HepG2 (cell line): Measurements from ENCODE around the gene FUT1. TPM values are rescaled to one million over a fixed set of nuclear protein-coding genes. Genes with fewer than 3 reads are reported as not detected.

Source experiments
- BRD4 ChIP-seq: sonication (generic); formaldehyde crosslinking; IDR thresholded peaks from 2 replicates; pipeline ENCODE4 v1.4.0; 2020; ENCODE audit warnings: missing genetic modification reagents
- DBP ChIP-seq: sonication (generic); formaldehyde crosslinking; IDR thresholded peaks from 2 replicates; pipeline ENCODE4 v1.4.0; 2020; ENCODE audit warnings: missing genetic modification reagents; ENCODE audit errors: not compliant biosample characterization
- IRX3 ChIP-seq: sonication (generic); formaldehyde crosslinking; IDR thresholded peaks from 2 replicates; pipeline ENCODE4 v1.8.1; 2023; ENCODE audit warnings: mild to moderate bottlenecking, low read depth, missing genetic modification reagents, borderline replicate concordance
- MEF2D ChIP-seq: sonication (generic); formaldehyde crosslinking; IDR thresholded peaks from 2 replicates; pipeline ENCODE4 v1.5.1; 2020; ENCODE audit warnings: mild to moderate bottlenecking, missing genetic modification reagents
- PAX8 ChIP-seq: sonication (generic); formaldehyde crosslinking; IDR thresholded peaks from 2 replicates; pipeline ENCODE4 v1.8.0; 2022; ENCODE audit warnings: mild to moderate bottlenecking, missing genetic modification reagents, borderline replicate concordance
- POLR2G ChIP-seq: fragments of 200-400 bp; formaldehyde crosslinking; IDR thresholded peaks from 2 replicates; pipeline ENCODE4 v1.6.1; 2018; ENCODE audit warnings: mild to moderate bottlenecking, low read depth, low read length, moderate library complexity
- TBX2 ChIP-seq: sonication (generic); formaldehyde crosslinking; IDR thresholded peaks from 2 replicates; pipeline ENCODE4 v1.5.0; 2020; ENCODE audit warnings: missing genetic modification reagents, mild to moderate bottlenecking, borderline replicate concordance
- ZFAT ChIP-seq: sonication (generic); formaldehyde crosslinking; conservative IDR thresholded peaks from 2 replicates; pipeline ENCODE4 v1.8.1; 2023; ENCODE audit warnings: missing genetic modification reagents, inconsistent platforms
- ZNF670 ChIP-seq: sonication (generic); formaldehyde crosslinking; IDR thresholded peaks from 2 replicates; pipeline ENCODE4 v1.8.0; 2022; ENCODE audit warnings: mild to moderate bottlenecking, missing genetic modification reagents, borderline replicate concordance
- ZSCAN25 ChIP-seq: sonication (generic); formaldehyde crosslinking; IDR thresholded peaks from 2 replicates; pipeline ENCODE4 v1.8.0; 2022; ENCODE audit warnings: mild to moderate bottlenecking, missing genetic modification reagents
- polyA plus RNA-seq, 8 experiments: library from polyadenylated mRNA; depleted of rRNA in 3 of 8; stranded (reverse) in 7 of 8; unstranded in 1 of 8; fragments of >200 nt; fragmentation: Illumina TruSeq in 4 of 8; extraction: Trizol in 4 of 8; gene quantifications; 2 replicates each; pipeline versions ENCODE4 v1.2.1 to v1.2.3, GENCODE V29; 2011 to 2016; ENCODE audit warnings: low read depth in 4 of 8, missing spikeins in 1 of 8, mixed read lengths in 1 of 8; ENCODE audit not compliant: insufficient read depth in 1 of 8
- total RNA-seq, 5 experiments: library from RNA; depleted of rRNA; stranded (reverse); fragments of >200 nt; fragmentation: Illumina TruSeq; extraction: Trizol; gene quantifications; 2 replicates each; pipeline ENCODE4 v1.2.3, GENCODE V29; 2016; ENCODE audit warnings: low read depth in 1 of 5
- TF ChIP-seq, protein P1 (sequence below): sonication (generic); formaldehyde crosslinking; IDR thresholded peaks from 2 replicates; pipeline ENCODE4 v1.4.0; 2020; ENCODE audit warnings: mild to moderate bottlenecking, missing genetic modification reagents
- TF ChIP-seq, protein P2 (sequence below): fragments of 450-650 bp; IDR thresholded peaks from 2 replicates; pipeline ENCODE4 v1.6.1; 2017
- TF ChIP-seq, protein P3 (sequence below): sonication (generic); formaldehyde crosslinking; conservative IDR thresholded peaks from 2 replicates; pipeline ENCODE4 v1.4.0; 2020; ENCODE audit warnings: mild to moderate bottlenecking, missing genetic modification reagents, moderate library complexity

The FUT1 gene
- total and polyA plus RNA-seq, 2 of the 13 experiments (the other 11 are each of a cell fraction or from before 2014, with no cell fraction given), result 0.07 to 1.1 TPM

- no peak for TF ChIP-seq MEF2D
- TF ChIP-seq IRX3 (CRISPR knock-in tag), result 0 out of 2 replicates have a peak, but pooled peaks have one; percentile 30
- no peak for TF ChIP-seq BRD4 (CRISPR knock-in tag)
- TF ChIP-seq POLR2G, result peak; percentile 55
- TF ChIP-seq ZFAT (CRISPR knock-in tag), result no peak
- TF ChIP-seq, protein P1, sequence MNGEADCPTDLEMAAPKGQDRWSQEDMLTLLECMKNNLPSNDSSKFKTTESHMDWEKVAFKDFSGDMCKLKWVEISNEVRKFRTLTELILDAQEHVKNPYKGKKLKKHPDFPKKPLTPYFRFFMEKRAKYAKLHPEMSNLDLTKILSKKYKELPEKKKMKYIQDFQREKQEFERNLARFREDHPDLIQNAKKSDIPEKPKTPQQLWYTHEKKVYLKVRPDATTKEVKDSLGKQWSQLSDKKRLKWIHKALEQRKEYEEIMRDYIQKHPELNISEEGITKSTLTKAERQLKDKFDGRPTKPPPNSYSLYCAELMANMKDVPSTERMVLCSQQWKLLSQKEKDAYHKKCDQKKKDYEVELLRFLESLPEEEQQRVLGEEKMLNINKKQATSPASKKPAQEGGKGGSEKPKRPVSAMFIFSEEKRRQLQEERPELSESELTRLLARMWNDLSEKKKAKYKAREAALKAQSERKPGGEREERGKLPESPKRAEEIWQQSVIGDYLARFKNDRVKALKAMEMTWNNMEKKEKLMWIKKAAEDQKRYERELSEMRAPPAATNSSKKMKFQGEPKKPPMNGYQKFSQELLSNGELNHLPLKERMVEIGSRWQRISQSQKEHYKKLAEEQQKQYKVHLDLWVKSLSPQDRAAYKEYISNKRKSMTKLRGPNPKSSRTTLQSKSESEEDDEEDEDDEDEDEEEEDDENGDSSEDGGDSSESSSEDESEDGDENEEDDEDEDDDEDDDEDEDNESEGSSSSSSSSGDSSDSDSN (CRISPR knock-in tag), result no peak
- TF ChIP-seq PAX8 (CRISPR knock-in tag), result no peak
- TF ChIP-seq TBX2 (CRISPR knock-in tag), result no peak
- TF ChIP-seq, protein P2, sequence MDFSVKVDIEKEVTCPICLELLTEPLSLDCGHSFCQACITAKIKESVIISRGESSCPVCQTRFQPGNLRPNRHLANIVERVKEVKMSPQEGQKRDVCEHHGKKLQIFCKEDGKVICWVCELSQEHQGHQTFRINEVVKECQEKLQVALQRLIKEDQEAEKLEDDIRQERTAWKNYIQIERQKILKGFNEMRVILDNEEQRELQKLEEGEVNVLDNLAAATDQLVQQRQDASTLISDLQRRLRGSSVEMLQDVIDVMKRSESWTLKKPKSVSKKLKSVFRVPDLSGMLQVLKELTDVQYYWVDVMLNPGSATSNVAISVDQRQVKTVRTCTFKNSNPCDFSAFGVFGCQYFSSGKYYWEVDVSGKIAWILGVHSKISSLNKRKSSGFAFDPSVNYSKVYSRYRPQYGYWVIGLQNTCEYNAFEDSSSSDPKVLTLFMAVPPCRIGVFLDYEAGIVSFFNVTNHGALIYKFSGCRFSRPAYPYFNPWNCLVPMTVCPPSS, result no peak
- TF ChIP-seq ZSCAN25 (CRISPR knock-in tag), result no peak
- no peak; the same call in 1 of the 2 replicates for TF ChIP-seq ZNF670 (CRISPR knock-in tag)
- TF ChIP-seq DBP (CRISPR knock-in tag), result no peak
- TF ChIP-seq, protein P3, sequence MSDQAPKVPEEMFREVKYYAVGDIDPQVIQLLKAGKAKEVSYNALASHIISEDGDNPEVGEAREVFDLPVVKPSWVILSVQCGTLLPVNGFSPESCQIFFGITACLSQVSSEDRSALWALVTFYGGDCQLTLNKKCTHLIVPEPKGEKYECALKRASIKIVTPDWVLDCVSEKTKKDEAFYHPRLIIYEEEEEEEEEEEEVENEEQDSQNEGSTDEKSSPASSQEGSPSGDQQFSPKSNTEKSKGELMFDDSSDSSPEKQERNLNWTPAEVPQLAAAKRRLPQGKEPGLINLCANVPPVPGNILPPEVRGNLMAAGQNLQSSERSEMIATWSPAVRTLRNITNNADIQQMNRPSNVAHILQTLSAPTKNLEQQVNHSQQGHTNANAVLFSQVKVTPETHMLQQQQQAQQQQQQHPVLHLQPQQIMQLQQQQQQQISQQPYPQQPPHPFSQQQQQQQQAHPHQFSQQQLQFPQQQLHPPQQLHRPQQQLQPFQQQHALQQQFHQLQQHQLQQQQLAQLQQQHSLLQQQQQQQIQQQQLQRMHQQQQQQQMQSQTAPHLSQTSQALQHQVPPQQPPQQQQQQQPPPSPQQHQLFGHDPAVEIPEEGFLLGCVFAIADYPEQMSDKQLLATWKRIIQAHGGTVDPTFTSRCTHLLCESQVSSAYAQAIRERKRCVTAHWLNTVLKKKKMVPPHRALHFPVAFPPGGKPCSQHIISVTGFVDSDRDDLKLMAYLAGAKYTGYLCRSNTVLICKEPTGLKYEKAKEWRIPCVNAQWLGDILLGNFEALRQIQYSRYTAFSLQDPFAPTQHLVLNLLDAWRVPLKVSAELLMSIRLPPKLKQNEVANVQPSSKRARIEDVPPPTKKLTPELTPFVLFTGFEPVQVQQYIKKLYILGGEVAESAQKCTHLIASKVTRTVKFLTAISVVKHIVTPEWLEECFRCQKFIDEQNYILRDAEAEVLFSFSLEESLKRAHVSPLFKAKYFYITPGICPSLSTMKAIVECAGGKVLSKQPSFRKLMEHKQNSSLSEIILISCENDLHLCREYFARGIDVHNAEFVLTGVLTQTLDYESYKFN (CRISPR knock-in tag), result 0 out of 2 replicates have a peak, but pooled peaks have one; percentile 17
Observed at GRCh38 chr19:48720613-48721296, 31.7 kb downstream of the FUT1 start (continued).
